NT2/D1 (cell line): ENCODE measurements around the gene PCSK6.

ENCODE experiments used
- DNase-seq: peaks from one replicate; pipeline ENCODE4 v3.0.0-alpha.2; 2011; ENCODE audit warnings: low read depth, low spot score
- H3K27me3 ChIP-seq: 2 replicates; pipeline ENCODE4 v1.6.0; 2011; ENCODE audit warnings: mild to moderate bottlenecking; ENCODE audit not compliant: insufficient read length, insufficient read depth
- H3K36me3 ChIP-seq: 2 replicates; pipeline ENCODE4 v1.6.1; 2011; ENCODE audit warnings: mild to moderate bottlenecking, low read length, mixed read lengths; ENCODE audit not compliant: insufficient read depth, insufficient read length
- H3K4me1 ChIP-seq: 2 replicates; pipeline ENCODE4 v1.5.1; 2011; ENCODE audit not compliant: insufficient read depth, insufficient read length
- H3K4me3 ChIP-seq: 2 replicates; pipeline ENCODE4 v1.5.1; 2011; ENCODE audit warnings: low read depth; ENCODE audit not compliant: insufficient read length
- H3K9ac ChIP-seq: 2 replicates; pipeline ENCODE4 v1.6.0; 2011; ENCODE audit warnings: low read depth; ENCODE audit not compliant: insufficient read length
- H3K9me3 ChIP-seq: 2 replicates; pipeline ENCODE4 v1.5.1; 2011; ENCODE audit warnings: mild to moderate bottlenecking, low read length; ENCODE audit not compliant: insufficient read depth
- SUZ12 ChIP-seq: IDR thresholded peaks from 2 replicates; pipeline ENCODE4 v1.6.1; 2011; ENCODE audit not compliant: insufficient read length, insufficient read depth; ENCODE audit errors: extremely low read depth
- YY1 ChIP-seq: IDR thresholded peaks from 2 replicates; pipeline ENCODE4 v1.6.1; 2011; ENCODE audit not compliant: insufficient read length, insufficient read depth
- ZNF274 ChIP-seq: IDR thresholded peaks from 2 replicates; pipeline ENCODE4 v1.6.1; 2011; ENCODE audit warnings: mild to moderate bottlenecking, low read depth, low read length

PCSK6 gene

GRCh38 chr15:101353240-101353639, 136.3 kb downstream of the PCSK6 start:
- H3K27me3 ChIP-seq, result no peaks in the 10 kb centered on the region
- no peak overlapping the region for H3K9ac ChIP-seq
- H3K9me3 ChIP-seq, result 0 out of 2 replicates have a peak, but pooled peaks cover 3% of the 10 kb centered on the region
- H3K4me3 ChIP-seq, result no peak overlapping the region
- TF ChIP-seq YY1 (no peak), SUZ12 (no peak), ZNF274 (no peak)
- DNase-seq, result no peak
- H3K4me1 ChIP-seq, result peaks cover 13% of the 10 kb centered on the region
- H3K36me3 ChIP-seq, result peaks cover 3% of the 10 kb centered on the region

- Histone ChIP-seq H3K4me3 (no peak overlapping the region), H3K27me3 (no peaks in the 10 kb centered on the region), H3K36me3 (peaks cover 3% of the 10 kb centered on the region), H3K9me3 (0 out of 2 replicates have a peak, but pooled peaks cover 3% of the 10 kb centered on the region), H3K9ac (no peak overlapping the region), H3K4me1 (peaks cover 18% of the 10 kb centered on the region)
- DNase-seq, result no peak
- no peak for TF ChIP-seq ZNF274
- no peak for TF ChIP-seq SUZ12
- TF ChIP-seq YY1, result no peak
These were observed 137.8 kb downstream of the PCSK6 start for GRCh38 chr15:101351736-101352135.

GRCh38 chr15:101349047-101349951, 140.2 kb downstream of the PCSK6 start:
- no peak for TF ChIP-seq YY1
- TF ChIP-seq SUZ12, result no peak
- TF ChIP-seq ZNF274, result no peak
- H3K4me1 ChIP-seq, result peaks cover 18% of the 10 kb centered on the region
- no peak overlapping the region for H3K4me3 ChIP-seq
- H3K27me3 ChIP-seq, result no peaks in the 10 kb centered on the region
- DNase-seq, result no peak
- H3K36me3 ChIP-seq, result no peaks in the 10 kb centered on the region
- H3K9ac ChIP-seq, result no peak overlapping the region
- H3K9me3 ChIP-seq, result 0 out of 2 replicates have a peak, but pooled peaks cover 3% of the 10 kb centered on the region

- no peak for TF ChIP-seq ZNF274
- no peak for TF ChIP-seq YY1
- no peak for TF ChIP-seq SUZ12
These were observed 140.9 kb downstream of the PCSK6 start for GRCh38 chr15:101348643-101349042.

GRCh38 chr15:101348015-101348414, 141.5 kb downstream of the PCSK6 start:
- H3K4me1 ChIP-seq, result peaks cover 18% of the 10 kb centered on the region
- H3K36me3 ChIP-seq, result no peaks in the 10 kb centered on the region
- TF ChIP-seq ZNF274, result no peak
- TF ChIP-seq SUZ12, result no peak
- TF ChIP-seq YY1, result no peak
- H3K9me3 ChIP-seq, result 0 out of 2 replicates have a peak, but pooled peaks cover under 1% of the 10 kb centered on the region
- no peak for DNase-seq
- no peaks in the 10 kb centered on the region for H3K27me3 ChIP-seq
- H3K4me3 ChIP-seq, result no peak overlapping the region
- no peak overlapping the region for H3K9ac ChIP-seq

More at GRCh38 chr15:101348643-101349042, 140.9 kb downstream of the PCSK6 start:
- Histone ChIP-seq H3K27me3 (no peaks in the 10 kb centered on the region), H3K36me3 (no peaks in the 10 kb centered on the region), H3K4me3 (no peak overlapping the region), H3K4me1 (peaks cover 18% of the 10 kb centered on the region), H3K9ac (no peak overlapping the region), H3K9me3 (0 out of 2 replicates have a peak, but pooled peaks cover 3% of the 10 kb centered on the region)
- DNase-seq, result no peak

- H3K36me3 ChIP-seq, result no peaks in the 10 kb centered on the region
- TF ChIP-seq YY1, result no peak
- no peak for TF ChIP-seq SUZ12
- TF ChIP-seq ZNF274, result no peak
- H3K4me1 ChIP-seq, result peaks cover 18% of the 10 kb centered on the region
- H3K27me3 ChIP-seq, result no peaks in the 10 kb centered on the region
- no peak overlapping the region for H3K9ac ChIP-seq
- DNase-seq, result no peak
- H3K9me3 ChIP-seq, result no peaks in the 10 kb centered on the region
- no peak overlapping the region for H3K4me3 ChIP-seq
These were observed 142.1 kb downstream of the PCSK6 start for GRCh38 chr15:101347454-101347853.

GRCh38 chr15:101346928-101347327, 142.6 kb downstream of the PCSK6 start:
- TF ChIP-seq ZNF274, result no peak
- TF ChIP-seq SUZ12, result no peak
- TF ChIP-seq YY1, result no peak
- no peaks in the 10 kb centered on the region for H3K27me3 ChIP-seq
- no peaks in the 10 kb centered on the region for H3K36me3 ChIP-seq
- no peaks in the 10 kb centered on the region for H3K9me3 ChIP-seq
- no peak for DNase-seq
- H3K4me3 ChIP-seq, result no peak overlapping the region
- H3K4me1 ChIP-seq, result peaks cover 18% of the 10 kb centered on the region
- H3K9ac ChIP-seq, result no peak overlapping the region
